HG02973 (cell line): ENCODE data around the gene GPHB5.
A peak's percentile ranks its signal among the peaks of the same experiment; 100 is the strongest.
"Not testable (repeated sequence)": the region's sequence is repeated elsewhere in the genome, so short reads cannot be mapped to it uniquely, and the experiment has no call there.

Experiments used
- ATAC-seq: cut with Tn5 transposase; IDR thresholded peaks from one replicate; pipeline ENCODE4 v1.9.1; 2021; ENCODE audit warnings: moderate library complexity; ENCODE audit not compliant: unreplicated experiment

Gene GPHB5

GRCh38 chr14:63296060-63296563, 22.6 kb downstream of the GPHB5 start:
- ATAC-seq, result no peak

DNA sequence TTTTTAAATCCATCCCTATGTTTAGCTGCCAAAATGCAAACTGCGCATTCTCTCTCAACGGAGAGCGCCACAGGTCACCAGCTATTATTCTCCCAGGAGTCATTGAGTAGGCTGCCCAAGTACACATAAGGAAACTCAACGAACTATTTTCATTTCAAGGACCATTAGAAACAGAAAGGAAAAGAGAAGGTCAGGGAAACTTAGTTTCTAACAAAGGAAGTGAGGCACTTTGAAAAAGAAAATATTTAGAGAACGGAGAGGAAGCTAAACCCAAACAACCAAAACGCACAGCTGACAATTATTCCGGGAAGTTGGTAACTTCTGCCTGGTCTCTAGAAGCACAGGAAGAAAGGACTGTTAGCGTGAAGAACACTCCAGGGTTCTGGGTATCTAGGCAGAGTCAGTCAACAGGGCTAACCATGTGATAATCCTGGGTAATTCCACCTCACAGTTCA, 23.5 kb downstream of the GPHB5 start:
- no peak for ATAC-seq

- no peak for ATAC-seq
Observed at GRCh38 chr14:63292805-63293204, 25.9 kb downstream of the GPHB5 start.

- ATAC-seq, result no peak
Observed at GRCh38 chr14:63290741-63291430, 27.8 kb downstream of the GPHB5 start.

- no peak for ATAC-seq
Observed at GRCh38 chr14:63288853-63289252, 29.9 kb downstream of the GPHB5 start.

DNA sequence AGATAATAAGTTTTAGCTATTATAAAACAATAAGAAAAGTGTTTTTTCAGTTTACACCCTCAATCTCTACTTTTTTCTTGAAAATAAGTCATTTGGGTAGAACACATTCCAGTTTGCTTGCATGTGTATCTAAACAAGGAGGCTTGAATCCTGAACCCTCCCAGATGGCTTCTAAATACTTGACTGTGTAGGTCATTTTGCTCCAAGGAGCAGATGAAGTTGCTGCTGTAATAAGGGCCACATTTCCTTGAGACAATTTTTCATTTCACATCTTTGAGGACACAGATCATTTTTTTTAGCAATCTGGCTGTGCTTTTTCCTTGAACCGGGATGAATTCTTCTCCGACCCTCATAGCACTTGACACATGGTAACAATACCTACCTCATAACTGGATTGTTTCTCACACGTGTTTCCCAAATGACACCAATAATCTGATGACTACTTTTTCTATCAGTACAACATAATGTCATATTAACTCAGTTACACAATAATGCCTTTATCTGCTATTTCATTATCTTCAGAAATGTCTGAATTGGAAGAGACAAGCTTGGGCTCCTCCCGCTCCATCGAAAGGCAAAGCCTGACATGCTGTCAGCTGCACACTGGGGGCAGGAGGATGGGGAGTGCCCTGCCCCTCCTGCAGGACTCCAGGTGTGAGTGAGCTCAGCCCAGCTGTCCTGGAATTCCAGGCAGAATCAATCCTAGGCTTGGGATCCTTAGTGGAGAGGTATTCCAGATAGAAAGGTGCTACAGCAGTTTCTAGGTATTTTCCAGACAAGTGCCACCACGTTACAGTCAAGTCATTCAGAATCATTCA, 30.9 kb downstream of the GPHB5 start:
- no peak for ATAC-seq

GRCh38 chr14:63286071-63286470, 32.7 kb downstream of the GPHB5 start:
- ATAC-seq, result no peak

DNA sequence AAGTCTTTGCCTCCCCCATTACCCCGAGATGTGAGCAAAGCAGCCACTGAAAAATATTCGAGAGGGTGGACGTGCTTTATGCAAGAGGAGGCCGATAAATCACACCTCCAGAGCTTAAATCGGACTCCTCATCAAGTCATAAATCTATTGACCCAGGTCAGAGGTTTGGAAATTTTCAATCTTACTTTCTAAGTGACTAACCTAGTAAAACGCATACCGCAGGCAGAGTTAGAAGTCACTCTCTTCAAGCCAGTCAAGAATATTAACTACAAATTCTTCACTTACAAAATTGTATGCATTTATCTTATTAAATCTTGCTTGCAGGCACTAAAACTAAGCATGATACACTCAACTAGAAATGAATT, 34.9 kb downstream of the GPHB5 start:
- ATAC-seq, result no peak

GRCh38 chr14:63282997-63283883, 35.5 kb downstream of the GPHB5 start:
- ATAC-seq, result no peak

DNA sequence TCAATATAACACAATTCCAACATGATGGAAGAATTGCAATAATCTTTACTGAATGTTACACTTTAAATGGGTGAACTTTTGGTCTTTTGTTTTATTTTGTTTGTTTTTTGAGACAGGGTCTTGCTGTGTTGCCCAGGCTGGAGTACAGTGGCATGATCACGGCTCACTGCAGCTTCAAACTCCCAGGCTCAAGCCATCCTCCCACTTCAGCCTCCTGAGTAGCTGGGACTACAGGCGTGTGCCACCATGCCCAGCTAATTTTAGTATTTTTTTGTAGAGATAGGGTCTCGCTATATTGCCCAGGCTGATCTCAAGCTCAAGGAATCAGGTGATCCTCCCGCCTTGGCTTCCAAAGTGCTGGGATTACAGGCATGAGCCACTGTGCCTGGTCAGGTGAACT, 38.8 kb downstream of the GPHB5 start:
- ATAC-seq, result not testable (repeated sequence)

DNA sequence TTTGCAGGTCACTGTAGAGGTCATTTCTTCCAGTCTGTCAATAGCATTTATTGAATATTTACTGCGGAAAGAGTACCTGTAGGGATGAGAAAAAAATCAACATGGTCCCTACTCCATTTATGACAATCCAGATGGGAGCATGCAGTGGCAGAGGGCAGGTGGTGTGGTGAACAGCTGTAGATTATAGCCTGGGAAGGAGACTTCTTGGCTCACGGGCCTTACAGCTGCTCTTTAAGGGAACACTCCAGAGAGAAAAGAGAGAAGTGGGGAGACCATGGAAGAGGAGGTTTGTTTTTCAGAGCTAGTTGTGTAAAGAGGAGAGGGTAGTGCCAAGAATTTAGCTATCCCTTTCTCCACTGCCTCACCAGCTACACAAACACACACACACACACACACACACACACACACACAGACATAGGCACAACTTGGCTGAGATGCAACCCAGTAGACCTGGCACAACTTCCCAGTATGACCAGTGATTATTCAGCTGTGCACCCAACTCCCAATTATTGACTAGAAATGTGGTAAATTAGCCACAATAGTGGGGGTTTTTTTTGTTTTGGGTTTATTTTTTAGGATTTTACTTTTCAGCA, 41.0 kb downstream of the GPHB5 start:
- ATAC-seq, result no peak

DNA sequence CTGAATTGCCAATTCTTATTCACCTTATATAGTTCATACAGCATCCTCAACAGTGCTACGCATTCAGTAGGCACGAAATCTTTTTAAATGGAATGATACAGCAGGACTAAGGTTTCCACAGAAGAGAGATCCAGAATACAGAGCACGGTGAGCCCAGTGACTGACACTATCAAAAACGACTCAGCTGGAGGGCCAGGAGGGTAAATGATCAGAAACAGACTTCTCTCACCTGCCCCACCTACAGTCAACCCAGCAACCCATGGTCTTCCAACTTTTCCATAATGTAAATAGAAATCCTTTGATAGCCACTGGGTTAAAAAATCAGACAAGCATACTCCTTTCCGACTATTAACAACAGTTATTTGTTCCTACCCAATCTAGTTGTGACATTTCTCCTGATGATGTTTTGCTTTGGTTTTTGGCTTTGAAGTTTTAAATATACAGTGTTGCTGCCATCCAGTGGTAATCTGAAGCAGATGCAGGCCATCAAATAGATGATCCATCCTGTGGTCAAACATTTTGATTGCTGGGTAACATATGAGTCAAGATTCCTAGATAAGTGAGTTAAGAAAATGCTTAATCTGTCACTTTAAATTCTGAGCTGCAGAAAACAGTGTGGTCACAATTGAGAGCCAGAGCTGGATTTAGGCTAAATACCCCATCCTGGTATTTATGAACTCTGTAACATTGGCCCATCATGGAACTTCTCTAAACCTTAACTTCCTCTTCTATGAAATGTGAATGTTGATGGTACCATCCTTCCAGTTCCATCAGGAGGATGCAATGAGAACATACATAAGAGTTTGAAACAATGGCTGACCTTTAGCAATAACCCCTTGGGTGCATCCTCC, 42.0 kb downstream of the GPHB5 start:
- peak; percentile 60 for ATAC-seq

- no peak for ATAC-seq
Observed at GRCh38 chr14:63276016-63276415, 42.7 kb downstream of the GPHB5 start.

GRCh38 chr14:63275611-63276010, 43.1 kb downstream of the GPHB5 start:
- no peak for ATAC-seq

GRCh38 chr14:63273717-63274655, 44.7 kb downstream of the GPHB5 start:
- ATAC-seq, result no peak

DNA sequence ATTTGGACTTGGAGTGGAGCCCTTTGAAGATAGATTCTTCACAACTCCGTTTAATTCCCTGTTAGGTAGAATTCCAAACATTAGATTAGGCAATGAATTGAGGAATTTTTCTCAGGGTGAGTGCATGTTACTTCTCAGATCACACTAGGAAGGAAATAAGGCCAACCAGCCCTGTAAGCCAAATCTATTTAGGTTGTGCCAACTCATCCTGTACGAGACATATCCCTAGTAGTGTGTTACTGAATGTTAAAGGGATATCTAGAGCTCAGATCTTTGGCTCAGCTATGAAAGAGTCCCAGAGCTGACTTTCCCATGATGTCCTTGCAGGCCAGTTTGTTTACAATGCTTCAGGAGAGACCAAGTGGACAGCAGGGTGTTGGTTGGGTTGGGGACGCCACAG, 45.6 kb downstream of the GPHB5 start:
- no peak for ATAC-seq

- ATAC-seq, result no peak
Observed at GRCh38 chr14:63269561-63270225, 49.0 kb downstream of the GPHB5 start.

DNA sequence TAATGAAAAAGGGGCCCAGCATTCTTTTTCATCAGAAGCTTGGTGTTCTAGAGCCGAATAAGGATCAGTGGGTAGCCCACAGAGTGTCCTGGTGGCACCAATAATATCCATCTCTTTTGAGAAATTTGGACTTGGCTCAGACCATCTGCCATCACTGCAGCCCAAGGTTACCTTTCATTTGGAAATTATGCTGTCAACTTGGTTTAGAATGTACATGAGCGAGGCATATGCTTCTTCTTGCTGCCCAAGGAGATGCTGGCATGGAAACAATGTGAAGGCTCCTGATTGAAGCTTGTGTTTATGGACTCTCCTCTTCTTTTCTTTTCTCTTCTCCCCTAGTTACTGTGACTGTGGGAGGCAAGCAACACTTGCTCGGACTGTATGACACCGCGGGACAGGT, 50.0 kb downstream of the GPHB5 start:
- no peak for ATAC-seq
